K562 (cell line): ENCODE measurements around the gene GALNT9. TPM values are rescaled to one million over a fixed set of nuclear protein-coding genes. Genes with fewer than 3 reads are reported as not detected.

Source experiments
- ATAC-seq: fragments of 200-7000 bp; cut with Tn5 transposase; 3 replicates; pipeline ENCODE4 v1.9.1; 2020; ENCODE audit warnings: moderate library complexity
- BruUV-seq: library from RNA; stranded (reverse); fragments of 400-500 nt; replicated peaks from 2 replicates; lab custom pipeline; 2021; lab: Mats Ljungman, UMichigan
- CTCF ChIA-PET: fragments of 300-600 bp; formaldehyde crosslinking; extraction: SDS; loops from one replicate; lab custom pipeline; 2021; ENCODE audit warnings: low intra/inter-chr PET ratio; lab: Yijun Ruan, JAX
- POLR2A ChIA-PET: fragments of 300-600, 350-650 bp; sonication (Branson Sonifier 250); formaldehyde crosslinking; extraction: SDS; loops from one replicate; lab custom pipeline; 2021; ENCODE audit warnings: antibody characterized with exemption, inconsistent platforms; lab: Yijun Ruan, JAX
- DNase-seq, 4 experiments: peaks; one replicate each; pipeline versions ENCODE4 v3.0.0 to v3.0.0-alpha.2; 2011 to 2018; ENCODE audit warnings: low spot score in 3 of 4, mixed read lengths in 3 of 4; ENCODE audit errors: extremely low read depth in 1 of 4
- FAIRE-seq: peaks from 2 replicates; lab custom pipeline; 2011; peaks lifted over from hg19 to GRCh38; lab: Jason Lieb, UNC
- H2AFZ ChIP-seq: 2 replicates; pipeline ENCODE4 v1.6.0; 2011; ENCODE audit warnings: low read depth, low read length, control low read depth, inconsistent platforms
- H3K27ac ChIP-seq: fragments of 200-600 bp; 3 replicates; pipeline ENCODE4 v1.8.0; 2011; ENCODE audit warnings: low read depth, mild to moderate bottlenecking, control low read depth, inconsistent platforms, low read length, moderate library complexity, mixed read lengths; ENCODE audit errors: extremely low read depth
- H3K27me3 ChIP-seq, 2 experiments: fragments of 300-600 bp in 1 of 2; 2 replicates in 1 of 2; 3 replicates in 1 of 2; pipeline versions ENCODE4 v1.6.0 to v1.8.0; 2011; ENCODE audit warnings: inconsistent platforms in 2 of 2, low read length in 2 of 2, mild to moderate bottlenecking in 1 of 2, mixed read lengths in 1 of 2, moderate library complexity in 1 of 2; ENCODE audit not compliant: control insufficient read depth in 2 of 2, insufficient read depth in 2 of 2
- H3K36me3 ChIP-seq: fragments of 300-600 bp; 3 replicates; pipeline ENCODE4 v1.8.0; 2011; ENCODE audit warnings: mild to moderate bottlenecking, low read length, inconsistent platforms; ENCODE audit not compliant: control insufficient read depth, insufficient read depth
- H3K4me1 ChIP-seq, 2 experiments: fragments of 200-600 bp in 1 of 2; replicated peaks in 1 of 2; 2 replicates in 1 of 2; 3 replicates in 1 of 2; pipeline versions ENCODE4 v1.5.1 to v1.8.0; 2011; ENCODE audit warnings: inconsistent platforms in 2 of 2, low read length in 2 of 2, mild to moderate bottlenecking in 1 of 2, mixed read lengths in 1 of 2, moderate library complexity in 1 of 2; ENCODE audit not compliant: control insufficient read depth in 2 of 2, insufficient read depth in 2 of 2
- H3K4me2 ChIP-seq: 2 replicates; pipeline ENCODE4 v1.6.1; 2011; ENCODE audit warnings: low read length, control low read depth, inconsistent platforms, mixed read lengths; ENCODE audit not compliant: insufficient read depth
- H3K4me3 ChIP-seq: fragments of 200-600 bp; sonication (generic), shearing (Covaris generic); 2 replicates; pipeline ENCODE4 v1.5.1; 2016; ENCODE audit warnings: control low read depth, inconsistent platforms
- H3K79me2 ChIP-seq: fragments of 200-600 bp; 3 replicates; pipeline ENCODE4 v1.8.0; 2011; ENCODE audit warnings: low read length, inconsistent platforms; ENCODE audit not compliant: control insufficient read depth, insufficient read depth
- H3K9ac ChIP-seq, 2 experiments: 2 replicates each; pipeline versions ENCODE4 v1.6.0 to v1.6.1; 2011; ENCODE audit warnings: low read depth in 2 of 2, low read length in 2 of 2, control low read depth in 1 of 2, inconsistent platforms in 1 of 2, mild to moderate bottlenecking in 1 of 2, mixed read lengths in 1 of 2; ENCODE audit not compliant: insufficient read depth in 1 of 2
- H3K9me1 ChIP-seq: one replicate; pipeline ENCODE4 v1.6.0; 2011; ENCODE audit warnings: inconsistent platforms, mild to moderate bottlenecking, low read length, moderate library complexity; ENCODE audit not compliant: control insufficient read depth, insufficient read depth
- H3K9me3 ChIP-seq: replicated peaks from 2 replicates; pipeline ENCODE4 v1.5.1; 2011; ENCODE audit warnings: low read depth, low read length, inconsistent platforms; ENCODE audit not compliant: control insufficient read depth, insufficient read depth
- H4K20me1 ChIP-seq: replicated peaks from 2 replicates; pipeline ENCODE4 v1.6.1; 2011; ENCODE audit warnings: low read length, inconsistent platforms, mixed read lengths; ENCODE audit not compliant: control insufficient read depth, insufficient read depth
- BACH1 ChIP-seq: fragments of 200-800 bp; sonication (Bioruptor generic); IDR thresholded peaks from 2 replicates; pipeline ENCODE4 v1.6.1; 2016; ENCODE audit warnings: missing genetic modification characterization, missing compliant biosample characterization
- FOXK2 ChIP-seq, 2 experiments: fragments of 450-650 bp; IDR thresholded peaks in 1 of 2; conservative IDR thresholded peaks in 1 of 2; 2 replicates each; pipeline ENCODE4 v1.6.1; 2016; ENCODE audit warnings: low read depth in 2 of 2, mild to moderate bottlenecking in 1 of 2
- HMG20B ChIP-seq: fragments of 250-450 bp; sonication (Bioruptor Pico); IDR thresholded peaks from 2 replicates; pipeline ENCODE4 v1.5.0; 2021; ENCODE audit warnings: mild to moderate bottlenecking
- MECOM ChIP-seq: fragments of 250-450 bp; sonication (Bioruptor Pico); IDR thresholded peaks from 2 replicates; pipeline ENCODE4 v1.8.0; 2022; ENCODE audit warnings: inconsistent platforms
- MYC ChIP-seq, 2 experiments: fragments of 250-450 bp in 1 of 2; sonication (Bioruptor Pico) in 1 of 2; IDR thresholded peaks; 2 replicates each; pipeline versions ENCODE4 v1.5.1 to v1.6.1; 2012 to 2021; ENCODE audit warnings: low read depth in 2 of 2, borderline replicate concordance in 1 of 2, improper control_type of control experiment in 1 of 2, low read length in 1 of 2, mild to moderate bottlenecking in 1 of 2, moderate library complexity in 1 of 2
- PHF21A ChIP-seq: fragments of 450-650 bp; IDR thresholded peaks from 2 replicates; pipeline ENCODE4 v1.6.1; 2017; ENCODE audit warnings: low read depth, borderline replicate concordance
- ZBTB8A ChIP-seq: fragments of 450-650 bp; IDR thresholded peaks from 2 replicates; pipeline ENCODE4 v1.6.1; 2018; ENCODE audit warnings: mild to moderate bottlenecking, moderate library complexity; ENCODE audit not compliant: partially characterized antibody
- WGBS: fragments of 100-300 bp; shearing (Covaris generic); methylation state at CpG from one replicate; pipeline ENCODE4 v1.1.6; 2016; ENCODE audit warnings: low coverage, mixed read lengths; ENCODE audit not compliant: insufficient coverage; ENCODE audit errors: missing lambda C conversion rate; 5-methylcytosine and 5-hydroxymethylcytosine counted together
- in situ Hi-C: fragments of 300-500 bp; cut with MboI; formaldehyde crosslinking; loops from 4 replicates; pipeline ENCODE4 v1.15.0; 2018; ENCODE audit warnings: inconsistent platforms, mixed read lengths
- intact Hi-C: fragments of 100-400 bp; cut with micrococcal nuclease; formaldehyde crosslinking; loops from 2 replicates; pipeline ENCODE4 v1.14.2; 2022
- polyA plus RNA-seq, 8 experiments: library from polyadenylated mRNA; depleted of rRNA in 4 of 8; stranded (reverse) in 5 of 8; unstranded in 3 of 8; fragments of >200 nt; fragmentation: Nextera tagmentation in 2 of 8; fragmentation: Illumina TruSeq in 1 of 8; extraction: Ambion mirVana in 2 of 8; extraction: Trizol in 1 of 8; gene quantifications; 2 replicates each; pipeline versions ENCODE4 v1.2.1 to v1.2.3, GENCODE V29; 2011 to 2014; ENCODE audit warnings: inconsistent platforms in 1 of 8, missing spikeins in 1 of 8
- total RNA-seq, 7 experiments: library from RNA; depleted of rRNA in 6 of 7; stranded (reverse); fragments of >200 nt in 6 of 7; fragmentation: Illumina TruSeq in 2 of 7; extraction: Trizol in 2 of 7; gene quantifications; 2 replicates each; pipeline versions ENCODE4 v1.2.1 to v1.2.3, GENCODE V29; 2011 to 2021; ENCODE audit warnings: low replicate concordance in 1 of 7
- TF ChIP-seq, protein P1 (sequence below): fragments of 450-650 bp; formaldehyde crosslinking; IDR thresholded peaks from 2 replicates; pipeline ENCODE4 v1.4.0; 2020; ENCODE audit warnings: mild to moderate bottlenecking, moderate library complexity

Gene GALNT9
- total and polyA plus RNA-seq, 9 of the 15 experiments (the other 6 are each of a cell fraction or from before 2014, with no cell fraction given): not detected

DNA sequence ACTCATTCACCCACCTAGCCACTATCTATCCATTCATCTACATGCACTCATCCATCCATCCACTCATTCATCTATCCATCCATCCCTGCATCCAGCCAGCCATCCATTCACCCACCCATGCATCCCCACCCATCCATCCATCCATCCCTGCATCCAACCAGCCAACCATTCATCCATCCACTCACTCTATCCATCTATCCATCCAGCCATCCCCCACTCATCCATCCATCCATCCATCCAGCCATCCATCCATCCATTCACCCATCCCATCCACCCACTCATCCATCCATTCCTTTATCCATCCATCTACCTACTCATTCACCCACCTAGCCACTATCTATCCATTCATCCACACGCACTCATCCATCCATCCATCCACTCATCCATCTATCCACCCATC is 112.0 kb downstream of the GALNT9 start:
- BruUV-seq: no TSS peak
- ATAC-seq (no peak), DNase-seq (no peak), FAIRE-seq (no peak)
- Histone ChIP-seq H2AFZ (no peak overlapping the region), H3K36me3 (no peaks in the 10 kb centered on the region), H3K4me1 (peaks cover 0 to 8% of the 10 kb centered on the region in 2 experiments; a peak in 1 of 5 replicates), H3K4me3 (no peak overlapping the region), H3K4me2 (no peak overlapping the region), H3K9me1 (no peaks in the 10 kb centered on the region), H3K79me2 (no peaks in the 10 kb centered on the region), H3K9ac (no peak overlapping the region), H3K9me3 (no peaks in the 10 kb centered on the region), H3K27me3 (peaks cover 0 to 44% of the 10 kb centered on the region in 2 experiments; a peak in 2 of 5 replicates), H3K27ac (no peak overlapping the region), H4K20me1 (0 out of 2 replicates have a peak, but pooled peaks cover 6% of the 10 kb centered on the region)
- ChIA-PET POLR2A (no interaction called here), CTCF (no interaction called here)
- TF ChIP-seq BACH1 (tag) (no peak), MECOM (no peak), MYC (IDR thresholded peaks at IDR 0.05; ENCODE audit: low read depth, low read length) (no peak), MYC (CRISPR knock-in tag; IDR thresholded peaks at IDR 0.05; ENCODE audit: borderline replicate concordance, low read depth) (no peak), HMG20B (CRISPR knock-in tag) (no peak), PHF21A (no peak), FOXK2 (conservative IDR thresholded peaks at IDR 0.05 in 1 of 2, IDR thresholded peaks at IDR 0.05 in 1 of 2; ENCODE audit: low read depth in 2 of 2) (no peak), ZBTB8A (no peak)
- TF ChIP-seq, protein P1, sequence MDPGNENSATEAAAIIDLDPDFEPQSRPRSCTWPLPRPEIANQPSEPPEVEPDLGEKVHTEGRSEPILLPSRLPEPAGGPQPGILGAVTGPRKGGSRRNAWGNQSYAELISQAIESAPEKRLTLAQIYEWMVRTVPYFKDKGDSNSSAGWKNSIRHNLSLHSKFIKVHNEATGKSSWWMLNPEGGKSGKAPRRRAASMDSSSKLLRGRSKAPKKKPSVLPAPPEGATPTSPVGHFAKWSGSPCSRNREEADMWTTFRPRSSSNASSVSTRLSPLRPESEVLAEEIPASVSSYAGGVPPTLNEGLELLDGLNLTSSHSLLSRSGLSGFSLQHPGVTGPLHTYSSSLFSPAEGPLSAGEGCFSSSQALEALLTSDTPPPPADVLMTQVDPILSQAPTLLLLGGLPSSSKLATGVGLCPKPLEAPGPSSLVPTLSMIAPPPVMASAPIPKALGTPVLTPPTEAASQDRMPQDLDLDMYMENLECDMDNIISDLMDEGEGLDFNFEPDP (CRISPR knock-in tag): no peak
- 0% methylated on average over 1 of the region's 1 CpG for WGBS
- intact Hi-C loops (loop anchor here (10.0 kb wide), 1 partner anchor 63 kb away; no protein-coding TSS in a partner anchor), in situ Hi-C loops (no loop called here)
